GM12878 (cell line): ENCODE data around the gene EPHA8. TPM values are rescaled to one million over a fixed set of nuclear protein-coding genes. Genes with fewer than 3 reads are reported as not detected.

ENCODE experiments used
- ATAC-seq: fragments of 200-7000 bp; cut with Tn5 transposase; 3 replicates; pipeline ENCODE4 v1.9.1; 2020; ENCODE audit warnings: mild to moderate bottlenecking, moderate library complexity
- BruUV-seq: library from RNA; stranded (reverse); fragments of 400-500 nt; replicated peaks from 2 replicates; lab custom pipeline; 2021; lab: Mats Ljungman, UMichigan
- CTCF ChIA-PET: fragments of 300-600 bp; sonication (Branson Sonifier 250); formaldehyde crosslinking; extraction: SDS; loops from one replicate; lab custom pipeline; 2021; ENCODE audit warnings: inconsistent platforms; lab: Yijun Ruan, JAX
- POLR2A ChIA-PET: fragments of 350-600 bp; formaldehyde crosslinking; extraction: SDS; loops from one replicate; lab custom pipeline; 2021; ENCODE audit warnings: inconsistent platforms; lab: Charles Lee
- RAD21 ChIA-PET: fragments of 300-600 bp; sonication (Branson Sonifier 250); formaldehyde crosslinking; loops from one replicate; lab custom pipeline; 2023; ENCODE audit warnings: antibody characterized with exemption; ENCODE audit not compliant: unreplicated experiment; lab: Charles Lee
- SMC1A ChIA-PET: fragments of 300-600 bp; sonication (Branson Sonifier 250); formaldehyde crosslinking; loops from one replicate; lab custom pipeline; 2023; ENCODE audit not compliant: unreplicated experiment, uncharacterized antibody; lab: Charles Lee
- DNase-seq: peaks from one replicate; pipeline ENCODE4 v3.0.0-alpha.2; 2011; ENCODE audit warnings: low read depth, low spot score
- FAIRE-seq: peaks from 3 replicates; lab custom pipeline; 2011; peaks lifted over from hg19 to GRCh38; lab: Jason Lieb, UNC
- H2AFZ ChIP-seq: 2 replicates; pipeline ENCODE4 v1.6.0; 2011; ENCODE audit warnings: low read depth, low read length, control low read depth; ENCODE audit not compliant: control insufficient read depth
- H3K27ac ChIP-seq: 2 replicates; pipeline ENCODE4 v1.5.1; 2011; ENCODE audit warnings: control low read depth; ENCODE audit not compliant: control insufficient read depth, insufficient read depth
- H3K27me3 ChIP-seq, 2 experiments: replicated peaks in 1 of 2; 2 replicates each; pipeline versions ENCODE4 v1.6.0 to v1.6.1; 2011; ENCODE audit warnings: low read length in 1 of 2; ENCODE audit not compliant: control insufficient read depth in 2 of 2, insufficient read depth in 2 of 2
- H3K36me3 ChIP-seq, 2 experiments: 2 replicates each; pipeline ENCODE4 v1.5.1; 2011; ENCODE audit warnings: low read length in 1 of 2; ENCODE audit not compliant: control insufficient read depth in 2 of 2, insufficient read depth in 2 of 2
- H3K4me1 ChIP-seq: 2 replicates; pipeline ENCODE4 v1.6.1; 2011; ENCODE audit warnings: mild to moderate bottlenecking, low read length, moderate library complexity, mixed read lengths; ENCODE audit not compliant: control insufficient read depth, insufficient read depth
- H3K4me2 ChIP-seq: 2 replicates; pipeline ENCODE4 v1.6.0; 2011; ENCODE audit warnings: control low read depth; ENCODE audit not compliant: control insufficient read depth, insufficient read depth
- H3K4me3 ChIP-seq: fragments of 200-600 bp; sonication (generic); 2 replicates; pipeline ENCODE4 v1.5.1; 2016
- H3K79me2 ChIP-seq: 2 replicates; pipeline ENCODE4 v1.6.0; 2011; ENCODE audit warnings: low read length; ENCODE audit not compliant: control insufficient read depth, insufficient read depth
- H3K9ac ChIP-seq: 2 replicates; pipeline ENCODE4 v1.8.0; 2011; ENCODE audit warnings: low read length, control low read depth, mixed read lengths; ENCODE audit not compliant: control insufficient read depth, insufficient read depth
- H3K9me3 ChIP-seq: replicated peaks from 3 replicates; pipeline ENCODE4 v1.5.1; 2011; ENCODE audit warnings: mild to moderate bottlenecking, low read length; ENCODE audit not compliant: control insufficient read depth, insufficient read depth
- H4K20me1 ChIP-seq: 2 replicates; pipeline ENCODE4 v1.6.0; 2011; ENCODE audit not compliant: control insufficient read depth, insufficient read depth
- BACH1 ChIP-seq: fragments of 450-650 bp; IDR thresholded peaks from 2 replicates; pipeline ENCODE4 v1.6.1; 2017; ENCODE audit warnings: mild to moderate bottlenecking, borderline replicate concordance
- BMI1 ChIP-seq: fragments of 450-650 bp; IDR thresholded peaks from 2 replicates; pipeline ENCODE4 v1.6.1; 2016; ENCODE audit warnings: mild to moderate bottlenecking, moderate library complexity, borderline replicate concordance
- CBX3 ChIP-seq: fragments of 200-600 bp; sonication (generic); IDR thresholded peaks from 2 replicates; pipeline ENCODE4 v1.6.1; 2016; ENCODE audit warnings: low read depth, borderline replicate concordance
- EED ChIP-seq: sonication (generic); IDR thresholded peaks from 2 replicates; pipeline ENCODE4 v1.6.1; 2016; ENCODE audit warnings: antibody characterized with exemption, low read depth
- EGR1 ChIP-seq, 2 experiments: IDR thresholded peaks; 1 replicate in 1 of 2; 2 replicates in 1 of 2; pipeline ENCODE4 v1.6.1; 2011 to 2012; ENCODE audit warnings: low read depth in 2 of 2, low read length in 2 of 2, borderline replicate concordance in 1 of 2, mild to moderate bottlenecking in 1 of 2, moderate library complexity in 1 of 2
- FOS ChIP-seq: IDR thresholded peaks from 3 replicates; pipeline ENCODE4 v1.6.1; 2011; ENCODE audit warnings: borderline replicate concordance; ENCODE audit not compliant: insufficient read length; ENCODE audit errors: extremely low read depth
- FOXK2 ChIP-seq: fragments of 450-650 bp; IDR thresholded peaks from 2 replicates; pipeline ENCODE4 v1.6.1; 2017; ENCODE audit warnings: mild to moderate bottlenecking, moderate library complexity
- GABPA ChIP-seq: IDR thresholded peaks from 2 replicates; pipeline ENCODE4 v1.6.1; 2014; ENCODE audit warnings: antibody characterized with exemption, low read depth, mild to moderate bottlenecking, inconsistent platforms
- KAT2A ChIP-seq: conservative IDR thresholded peaks from 2 replicates; pipeline ENCODE4 v1.6.1; 2011; ENCODE audit warnings: low read depth, low read length; ENCODE audit not compliant: control insufficient read depth
- NR2C2 ChIP-seq: IDR thresholded peaks from 2 replicates; pipeline ENCODE4 v1.6.1; 2011; ENCODE audit warnings: borderline replicate concordance, low read depth; ENCODE audit not compliant: control insufficient read depth, insufficient read length
- SMARCA5 ChIP-seq: fragments of 450-650 bp; IDR thresholded peaks from 2 replicates; pipeline ENCODE4 v1.6.1; 2017; ENCODE audit warnings: mild to moderate bottlenecking
- STAT3 ChIP-seq: IDR thresholded peaks from 2 replicates; pipeline ENCODE4 v1.6.1; 2011; ENCODE audit warnings: low read depth, low read length, improper control_type of control experiment
- ZNF217 ChIP-seq: fragments of 450-650 bp; IDR thresholded peaks from 2 replicates; pipeline ENCODE4 v1.6.1; 2017; ENCODE audit warnings: antibody characterized with exemption, mild to moderate bottlenecking
- ZNF384 ChIP-seq: IDR thresholded peaks from 2 replicates; pipeline ENCODE4 v1.6.1; 2012; ENCODE audit warnings: low read depth, mild to moderate bottlenecking, low read length, improper control_type of control experiment, borderline replicate concordance
- WGBS: methylation state at CpG from one replicate; pipeline ENCODE4 v1.1.6; 2016; ENCODE audit warnings: low lambda C conversion rate; ENCODE audit not compliant: insufficient replicate concordance, insufficient coverage; ENCODE audit errors: missing lambda C conversion rate; 5-methylcytosine and 5-hydroxymethylcytosine counted together
- in situ Hi-C: fragments of 300-500 bp; cut with MboI; formaldehyde crosslinking; loops from 9 replicates; pipeline ENCODE4 v1.14.3; 2018; ENCODE audit warnings: mixed read lengths
- intact Hi-C: fragments of 100-400 bp; cut with micrococcal nuclease; formaldehyde crosslinking; loops from one replicate; pipeline ENCODE4 v1.14.2; 2022; ENCODE audit not compliant: unreplicated experiment
- polyA plus RNA-seq, 11 experiments: library from polyadenylated mRNA; depleted of rRNA in 4 of 11; unstranded in 6 of 11; stranded (reverse) in 5 of 11; fragments of >200 nt; fragmentation: Nextera tagmentation in 4 of 11; fragmentation: Illumina TruSeq in 1 of 11; extraction: Ambion mirVana in 4 of 11; extraction: Trizol in 1 of 11; gene quantifications; 1 replicate in 1 of 11; 2 replicates in 10 of 11; pipeline versions ENCODE4 v1.2.1 to v1.2.3, GENCODE V29; 2011 to 2016; ENCODE audit warnings: inconsistent platforms in 2 of 11, missing spikeins in 2 of 11, low read depth in 1 of 11
- total RNA-seq, 4 experiments: library from RNA; depleted of rRNA in 3 of 4; stranded (reverse); fragments of >200 nt in 3 of 4; fragmentation: Illumina TruSeq in 1 of 4; extraction: Trizol in 1 of 4; gene quantifications; 2 replicates each; pipeline versions ENCODE4 v1.2.1 to v1.2.3, GENCODE V29; 2013 to 2021
- TF ChIP-seq, protein P1 (sequence below): fragments of 450-650 bp; formaldehyde crosslinking; IDR thresholded peaks from 2 replicates; pipeline ENCODE4 v1.4.0; 2020; ENCODE audit warnings: mild to moderate bottlenecking, moderate library complexity
- TF ChIP-seq, protein P2 (sequence below): fragments of 450-650 bp; IDR thresholded peaks from 2 replicates; pipeline ENCODE4 v1.6.1; 2017; ENCODE audit warnings: mild to moderate bottlenecking
- TF ChIP-seq, protein P3 (sequence below): fragments of 450-650 bp; conservative IDR thresholded peaks from 2 replicates; pipeline ENCODE4 v1.6.1; 2017; ENCODE audit warnings: mild to moderate bottlenecking, moderate library complexity

The EPHA8 gene
- total and polyA plus RNA-seq, 10 of the 15 experiments (the other 5 are each of a cell fraction or from before 2014, with no cell fraction given): not detected

DNA sequence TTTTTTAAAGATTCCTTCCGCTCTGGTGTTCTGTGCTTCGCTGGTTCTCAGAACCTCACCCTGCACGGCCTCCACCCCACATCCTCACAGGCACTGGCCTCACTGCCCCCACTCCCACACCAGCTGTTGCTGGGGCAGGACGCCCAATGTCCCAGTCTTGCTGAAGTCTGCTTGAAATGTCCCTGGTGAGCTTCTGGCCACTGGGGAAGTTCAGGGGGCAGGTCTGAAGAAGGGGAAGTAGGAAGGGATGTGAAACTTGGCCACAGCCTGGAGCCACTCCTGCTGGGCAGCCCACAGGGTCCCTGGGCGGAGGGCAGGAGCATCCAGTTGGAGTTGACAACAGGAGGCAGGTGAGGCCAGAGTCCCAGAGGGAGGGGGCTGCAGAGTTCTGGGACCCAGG lies 73.1 kb downstream of the EPHA8 start, which contains the start of gene C1QA:
Gene C1QA, plus strand, starts transcription at position 276 of the 400 bp plus-strand sequence. CDS start 989 bp downstream, outside the sequence.
- Histone ChIP-seq H3K9me3 (no peaks in the 10 kb centered on the region), H3K9ac (no peak within 1 kb of the TSS), H3K4me3 (no peak within 1 kb of the TSS), H3K79me2 (no peaks in the 10 kb centered on the region), H3K4me2 (no peak within 1 kb of the TSS), H3K36me3 (no peaks in the 10 kb centered on the region), H3K4me1 (no peaks in the 10 kb centered on the region), H3K27me3 (no peaks in the 10 kb centered on the region), H3K27ac (no peak within 1 kb of the TSS), H4K20me1 (no peaks in the 10 kb centered on the region), H2AFZ (no peak within 1 kb of the TSS)
- FAIRE-seq (no peak), ATAC-seq (no peak), DNase-seq (no peak)
- RAD21 ChIA-PET: no interaction called here
- POLR2A ChIA-PET: no interaction called here
- SMC1A ChIA-PET: no interaction called here
- CTCF ChIA-PET: interaction anchor here (0.7 to 1.9 kb wide), 2 partner anchors 22 to 216 kb away, joined by 3 to 5 read pairs; no protein-coding TSS in a partner anchor
- TF ChIP-seq, protein P1, sequence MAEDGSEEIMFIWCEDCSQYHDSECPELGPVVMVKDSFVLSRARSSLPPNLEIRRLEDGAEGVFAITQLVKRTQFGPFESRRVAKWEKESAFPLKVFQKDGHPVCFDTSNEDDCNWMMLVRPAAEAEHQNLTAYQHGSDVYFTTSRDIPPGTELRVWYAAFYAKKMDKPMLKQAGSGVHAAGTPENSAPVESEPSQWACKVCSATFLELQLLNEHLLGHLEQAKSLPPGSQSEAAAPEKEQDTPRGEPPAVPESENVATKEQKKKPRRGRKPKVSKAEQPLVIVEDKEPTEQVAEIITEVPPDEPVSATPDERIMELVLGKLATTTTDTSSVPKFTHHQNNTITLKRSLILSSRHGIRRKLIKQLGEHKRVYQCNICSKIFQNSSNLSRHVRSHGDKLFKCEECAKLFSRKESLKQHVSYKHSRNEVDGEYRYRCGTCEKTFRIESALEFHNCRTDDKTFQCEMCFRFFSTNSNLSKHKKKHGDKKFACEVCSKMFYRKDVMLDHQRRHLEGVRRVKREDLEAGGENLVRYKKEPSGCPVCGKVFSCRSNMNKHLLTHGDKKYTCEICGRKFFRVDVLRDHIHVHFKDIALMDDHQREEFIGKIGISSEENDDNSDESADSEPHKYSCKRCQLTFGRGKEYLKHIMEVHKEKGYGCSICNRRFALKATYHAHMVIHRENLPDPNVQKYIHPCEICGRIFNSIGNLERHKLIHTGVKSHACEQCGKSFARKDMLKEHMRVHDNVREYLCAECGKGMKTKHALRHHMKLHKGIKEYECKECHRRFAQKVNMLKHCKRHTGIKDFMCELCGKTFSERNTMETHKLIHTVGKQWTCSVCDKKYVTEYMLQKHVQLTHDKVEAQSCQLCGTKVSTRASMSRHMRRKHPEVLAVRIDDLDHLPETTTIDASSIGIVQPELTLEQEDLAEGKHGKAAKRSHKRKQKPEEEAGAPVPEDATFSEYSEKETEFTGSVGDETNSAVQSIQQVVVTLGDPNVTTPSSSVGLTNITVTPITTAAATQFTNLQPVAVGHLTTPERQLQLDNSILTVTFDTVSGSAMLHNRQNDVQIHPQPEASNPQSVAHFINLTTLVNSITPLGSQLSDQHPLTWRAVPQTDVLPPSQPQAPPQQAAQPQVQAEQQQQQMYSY (CRISPR knock-in tag): no peak
- no peak for TF ChIP-seq BMI1
- no peak for TF ChIP-seq SMARCA5
- TF ChIP-seq STAT3: no peak
- TF ChIP-seq ZNF217: no peak
- no peak for TF ChIP-seq KAT2A
- no peak for TF ChIP-seq FOXK2
- TF ChIP-seq BACH1: no peak
- no peak for TF ChIP-seq GABPA
- TF ChIP-seq NR2C2: no peak
- TF ChIP-seq CBX3: no peak
- TF ChIP-seq EED: no peak
- TF ChIP-seq, protein P2, sequence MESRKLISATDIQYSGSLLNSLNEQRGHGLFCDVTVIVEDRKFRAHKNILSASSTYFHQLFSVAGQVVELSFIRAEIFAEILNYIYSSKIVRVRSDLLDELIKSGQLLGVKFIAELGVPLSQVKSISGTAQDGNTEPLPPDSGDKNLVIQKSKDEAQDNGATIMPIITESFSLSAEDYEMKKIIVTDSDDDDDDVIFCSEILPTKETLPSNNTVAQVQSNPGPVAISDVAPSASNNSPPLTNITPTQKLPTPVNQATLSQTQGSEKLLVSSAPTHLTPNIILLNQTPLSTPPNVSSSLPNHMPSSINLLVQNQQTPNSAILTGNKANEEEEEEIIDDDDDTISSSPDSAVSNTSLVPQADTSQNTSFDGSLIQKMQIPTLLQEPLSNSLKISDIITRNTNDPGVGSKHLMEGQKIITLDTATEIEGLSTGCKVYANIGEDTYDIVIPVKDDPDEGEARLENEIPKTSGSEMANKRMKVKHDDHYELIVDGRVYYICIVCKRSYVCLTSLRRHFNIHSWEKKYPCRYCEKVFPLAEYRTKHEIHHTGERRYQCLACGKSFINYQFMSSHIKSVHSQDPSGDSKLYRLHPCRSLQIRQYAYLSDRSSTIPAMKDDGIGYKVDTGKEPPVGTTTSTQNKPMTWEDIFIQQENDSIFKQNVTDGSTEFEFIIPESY: no peak
- TF ChIP-seq FOS: no peak
- TF ChIP-seq, protein P3, sequence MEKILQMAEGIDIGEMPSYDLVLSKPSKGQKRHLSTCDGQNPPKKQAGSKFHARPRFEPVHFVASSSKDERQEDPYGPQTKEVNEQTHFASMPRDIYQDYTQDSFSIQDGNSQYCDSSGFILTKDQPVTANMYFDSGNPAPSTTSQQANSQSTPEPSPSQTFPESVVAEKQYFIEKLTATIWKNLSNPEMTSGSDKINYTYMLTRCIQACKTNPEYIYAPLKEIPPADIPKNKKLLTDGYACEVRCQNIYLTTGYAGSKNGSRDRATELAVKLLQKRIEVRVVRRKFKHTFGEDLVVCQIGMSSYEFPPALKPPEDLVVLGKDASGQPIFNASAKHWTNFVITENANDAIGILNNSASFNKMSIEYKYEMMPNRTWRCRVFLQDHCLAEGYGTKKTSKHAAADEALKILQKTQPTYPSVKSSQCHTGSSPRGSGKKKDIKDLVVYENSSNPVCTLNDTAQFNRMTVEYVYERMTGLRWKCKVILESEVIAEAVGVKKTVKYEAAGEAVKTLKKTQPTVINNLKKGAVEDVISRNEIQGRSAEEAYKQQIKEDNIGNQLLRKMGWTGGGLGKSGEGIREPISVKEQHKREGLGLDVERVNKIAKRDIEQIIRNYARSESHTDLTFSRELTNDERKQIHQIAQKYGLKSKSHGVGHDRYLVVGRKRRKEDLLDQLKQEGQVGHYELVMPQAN: no peak
- TF ChIP-seq ZNF384: no peak
- no peak for TF ChIP-seq EGR1 (IDR thresholded peaks at IDR 0.05; ENCODE audit: borderline replicate concordance in 1 of 2, low read depth in 2 of 2, low read length in 2 of 2)
- in situ Hi-C loops (no loop called here), intact Hi-C loops (no loop called here)
- WGBS: 21% methylated on average over 5 of the region's 5 CpGs
- BruUV-seq: no TSS peak
